HG02610 (cell line): ENCODE measurements around the gene TGOLN2.

Experiments used
- ATAC-seq: cut with Tn5 transposase; IDR thresholded peaks from one replicate; pipeline ENCODE4 v1.9.1; 2021; ENCODE audit warnings: mild to moderate bottlenecking, moderate library complexity; ENCODE audit not compliant: unreplicated experiment

TGOLN2 gene

GRCh38 chr2:85309699-85310321 lies 18.0 kb downstream of the TGOLN2 start:
- no peak for ATAC-seq

DNA sequence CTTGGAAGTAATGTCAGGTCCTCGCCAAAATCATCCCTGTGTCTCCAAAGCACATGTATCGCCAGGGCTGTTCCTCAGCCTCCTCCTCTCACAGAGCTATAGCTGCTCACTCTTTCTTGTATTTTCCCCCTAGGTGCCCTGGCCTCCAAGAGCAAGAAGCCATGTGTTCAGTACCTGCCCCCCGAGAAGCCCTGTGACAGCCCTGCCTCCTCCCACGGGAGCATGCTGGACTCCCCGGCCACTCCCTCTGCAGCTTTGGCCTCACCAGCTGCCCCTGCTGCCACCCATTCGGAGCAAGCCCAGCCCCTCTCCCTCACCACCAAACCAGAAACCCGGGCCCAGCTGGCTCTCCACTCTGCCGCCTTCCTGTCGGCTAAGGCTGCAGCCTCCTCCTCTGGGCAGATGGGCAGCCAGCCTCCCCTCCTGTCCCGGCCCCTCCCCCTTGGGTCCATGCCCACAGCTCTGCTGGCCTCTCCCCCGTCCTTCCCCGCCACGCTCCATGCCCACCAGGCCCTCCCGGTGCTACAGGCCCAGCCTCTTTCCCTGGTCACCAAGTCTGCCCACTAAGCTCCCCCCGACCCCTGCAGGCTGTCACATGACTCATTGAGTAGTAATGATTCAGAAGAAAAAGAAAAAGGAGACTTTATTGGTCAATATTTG lies 18.8 kb downstream of the TGOLN2 start:
- no peak for ATAC-seq

- ATAC-seq: no peak
Observed at GRCh38 chr2:85308201-85308600, 19.6 kb downstream of the TGOLN2 start.

DNA sequence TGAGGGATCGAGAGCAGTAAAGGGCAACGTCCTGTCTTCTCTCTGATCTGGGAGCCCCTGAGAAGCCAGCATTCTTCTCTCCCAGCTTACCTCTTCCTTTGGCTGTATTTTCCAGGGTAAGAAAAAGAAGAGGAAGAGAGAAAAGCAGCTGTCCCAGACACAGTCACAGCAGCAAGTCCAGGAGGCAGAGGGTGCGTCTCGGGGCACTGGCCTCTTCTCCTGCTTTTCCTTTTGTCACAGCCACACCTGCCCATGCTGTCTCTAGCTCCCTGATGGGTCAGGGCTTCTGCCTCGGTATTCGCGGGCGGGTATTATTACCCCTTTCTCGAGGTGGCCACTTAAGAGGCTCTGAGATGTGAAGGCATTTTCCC lies 20.3 kb downstream of the TGOLN2 start:
- no peak for ATAC-seq

- ATAC-seq: no peak
Observed at GRCh38 chr2:85303780-85304531, 23.8 kb downstream of the TGOLN2 start.

DNA sequence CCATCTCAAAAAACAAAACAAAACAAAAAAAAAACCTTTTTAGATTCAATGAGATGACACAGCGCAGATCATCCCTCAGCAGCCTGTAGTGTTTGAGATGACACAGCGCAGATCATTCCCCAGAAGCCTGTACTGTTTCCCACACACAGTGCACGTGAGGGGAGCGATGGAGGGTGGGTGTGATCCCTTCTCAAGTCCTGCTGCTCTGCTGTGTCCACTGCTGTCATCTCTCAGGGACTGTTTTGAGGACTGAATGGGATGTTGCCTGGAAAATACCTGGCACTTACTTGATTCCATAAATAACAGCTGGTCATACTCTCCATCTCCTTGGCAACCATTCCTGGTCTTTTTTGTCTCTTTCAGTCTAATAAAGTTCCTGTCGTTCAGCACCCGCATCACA lies 25.7 kb downstream of the TGOLN2 start:
- ATAC-seq: no peak

DNA sequence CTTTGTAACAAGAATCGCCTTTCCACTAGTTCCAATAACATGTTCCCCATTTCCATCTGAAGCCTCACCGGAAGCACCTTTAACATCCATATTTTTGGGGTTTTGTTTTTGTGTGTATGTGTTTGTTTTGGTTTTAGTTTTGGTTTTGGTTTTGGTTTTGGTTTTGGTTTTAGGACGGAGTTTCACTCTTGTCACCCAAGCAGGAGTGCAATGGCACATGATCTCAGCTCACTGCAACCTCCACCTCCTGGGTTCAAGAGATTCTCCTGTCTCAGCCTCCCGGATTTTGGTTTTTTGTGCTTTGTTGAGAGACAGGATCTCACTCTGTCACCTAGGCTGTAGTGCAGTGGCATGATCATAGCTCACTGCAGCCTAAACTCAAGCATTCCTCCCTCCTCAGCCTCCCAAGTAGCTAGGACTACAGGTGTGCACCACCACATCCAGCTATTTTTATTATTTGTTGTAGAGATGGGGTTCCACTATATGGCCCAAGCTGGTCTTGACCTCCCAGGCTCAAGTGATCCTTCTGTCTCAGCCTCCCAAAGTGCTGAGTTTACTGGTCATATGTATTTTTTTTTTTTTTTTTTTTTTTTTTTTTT lies 36.3 kb downstream of the TGOLN2 start:
- ATAC-seq: no peak

- no peak for ATAC-seq
Observed at GRCh38 chr2:85288244-85288725, 39.5 kb downstream of the TGOLN2 start.

- no peak for ATAC-seq
Observed at GRCh38 chr2:85287721-85288120, 40.1 kb downstream of the TGOLN2 start.

DNA sequence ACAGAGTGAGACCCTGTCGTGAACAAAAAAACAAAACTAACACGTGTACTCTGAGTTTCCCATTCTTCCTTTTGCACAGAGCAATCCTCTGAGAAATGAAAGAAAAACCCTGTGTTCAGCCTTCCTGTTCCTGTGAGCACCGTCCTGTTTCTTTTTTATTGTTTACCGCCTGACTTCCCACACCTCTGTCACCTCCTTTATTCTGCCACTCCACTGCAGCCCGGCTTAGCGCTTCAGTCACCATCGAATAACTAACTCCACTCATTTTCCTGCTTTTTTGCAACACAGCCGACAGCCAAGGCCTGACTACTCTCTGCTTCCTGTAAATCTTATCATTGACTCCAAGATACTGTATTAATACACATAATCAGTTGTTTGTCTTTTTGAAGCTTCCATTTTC lies 40.9 kb downstream of the TGOLN2 start:
- no peak for ATAC-seq

GRCh38 chr2:85283641-85284040 lies 44.1 kb downstream of the TGOLN2 start:
- no peak for ATAC-seq

GRCh38 chr2:85282914-85283313 lies 44.9 kb downstream of the TGOLN2 start:
- no peak for ATAC-seq

- ATAC-seq: no peak
Observed at GRCh38 chr2:85281553-85281952, 46.2 kb downstream of the TGOLN2 start.

DNA sequence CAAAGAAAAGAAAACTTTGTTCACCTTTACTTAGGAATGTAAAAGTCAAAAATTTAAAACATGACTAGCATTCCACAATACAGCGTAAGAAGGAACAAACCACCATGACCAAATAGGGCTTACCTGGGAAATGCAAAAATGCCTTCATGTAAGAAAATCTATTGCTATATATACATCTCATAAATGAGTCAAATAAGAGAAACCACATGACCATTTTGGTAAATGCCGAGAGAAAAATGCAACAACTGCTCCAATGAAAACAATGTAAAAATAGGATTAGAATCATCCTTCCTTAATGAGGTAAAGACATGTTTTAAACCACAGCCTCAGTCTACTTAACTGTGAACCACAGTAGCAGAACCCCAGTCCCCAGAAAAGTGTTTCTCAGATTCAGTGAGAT lies 49.4 kb downstream of the TGOLN2 start:
- no peak for ATAC-seq

GRCh38 chr2:85277416-85278158 lies 50.2 kb downstream of the TGOLN2 start:
- ATAC-seq: no peak

DNA sequence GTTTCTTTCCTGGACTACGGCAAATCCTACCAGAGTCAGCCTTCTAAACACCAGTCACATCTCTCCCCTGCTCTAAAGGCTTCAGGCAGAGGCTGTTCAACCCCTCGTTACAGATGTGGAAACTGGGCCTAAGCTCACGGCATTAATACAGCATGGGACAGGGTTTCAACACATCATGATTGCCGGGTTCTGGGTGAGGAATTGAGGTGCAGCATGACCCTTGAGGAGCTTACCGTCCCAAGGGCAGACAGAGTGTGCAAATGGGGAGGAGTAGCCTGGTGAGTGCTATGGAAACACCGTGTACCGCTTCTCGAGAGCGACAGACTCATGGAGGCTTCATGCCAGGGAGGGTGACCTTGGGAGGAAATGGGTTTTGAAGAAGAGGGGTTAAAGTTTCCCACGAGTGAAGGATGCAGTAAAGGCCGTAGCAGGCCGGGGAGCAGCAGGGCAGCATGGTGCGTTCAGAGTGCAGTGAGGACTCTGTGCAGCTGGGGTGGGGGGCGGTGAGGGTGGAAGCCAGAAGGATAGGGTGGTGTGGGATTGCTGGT lies 51.1 kb downstream of the TGOLN2 start:
- ATAC-seq: no peak

- ATAC-seq: no peak
Observed at GRCh38 chr2:85275984-85276540, 51.7 kb downstream of the TGOLN2 start.

GRCh38 chr2:85273738-85274731 lies 53.8 kb downstream of the TGOLN2 start:
- ATAC-seq: no peak

GRCh38 chr2:85272357-85272756 lies 55.4 kb downstream of the TGOLN2 start:
- no peak for ATAC-seq
